Smooth muscle cell (in vitro differentiated cells): Measurements from ENCODE around the gene FRY. TPM values are rescaled to one million over a fixed set of nuclear protein-coding genes. Genes with fewer than 3 reads are reported as not detected.

Experiments
- DNase-seq: peaks from one replicate; lab custom pipeline; 2025; ENCODE audit not compliant: unreplicated experiment; lab: John Stamatoyannopoulos, UW
- H2AFZ ChIP-seq: fragments of 200-600 bp; sonication (generic); 2 replicates; pipeline ENCODE4 v1.6.0; 2016; ENCODE audit warnings: antibody characterized with exemption, low read depth, mild to moderate bottlenecking
- H3F3A ChIP-seq: fragments of 200-600 bp; sonication (generic); 2 replicates; pipeline ENCODE4 v1.6.0; 2017; ENCODE audit warnings: antibody characterized with exemption, low read depth
- H3K27ac ChIP-seq: fragments of 200-600 bp; sonication (generic); 2 replicates; pipeline ENCODE4 v1.5.1; 2016; ENCODE audit warnings: low read depth, mild to moderate bottlenecking
- H3K27me3 ChIP-seq: fragments of 200-600 bp; sonication (generic); 2 replicates; pipeline ENCODE4 v1.6.1; 2016; ENCODE audit warnings: low read depth, mild to moderate bottlenecking
- H3K36me3 ChIP-seq: fragments of 200-600 bp; sonication (generic); 2 replicates; pipeline ENCODE4 v1.5.1; 2016; ENCODE audit warnings: low read depth
- H3K4me1 ChIP-seq: fragments of 200-600 bp; sonication (generic); 2 replicates; pipeline ENCODE4 v1.5.1; 2016; ENCODE audit warnings: low read depth
- H3K4me2 ChIP-seq: fragments of 200-600 bp; sonication (generic); 2 replicates; pipeline ENCODE4 v1.6.0; 2016; ENCODE audit warnings: mild to moderate bottlenecking
- H3K4me3 ChIP-seq: fragments of 200-600 bp; sonication (generic); 2 replicates; pipeline ENCODE4 v1.5.1; 2016; ENCODE audit warnings: mild to moderate bottlenecking
- H3K79me2 ChIP-seq: fragments of 200-600 bp; sonication (generic); 2 replicates; pipeline ENCODE4 v1.6.0; 2016; ENCODE audit warnings: low read depth, mild to moderate bottlenecking
- H3K9ac ChIP-seq: fragments of 200-600 bp; sonication (generic); 2 replicates; pipeline ENCODE4 v1.6.0; 2016; ENCODE audit warnings: low read depth
- H3K9me3 ChIP-seq: fragments of 200-600 bp; sonication (generic); replicated peaks from 2 replicates; pipeline ENCODE4 v1.5.1; 2016; ENCODE audit warnings: low read depth
- H4K20me1 ChIP-seq: fragments of 200-600 bp; sonication (generic); 2 replicates; pipeline ENCODE4 v1.6.0; 2016; ENCODE audit warnings: low read depth
- CTCF ChIP-seq: fragments of 200-600 bp; sonication (generic); IDR thresholded peaks from 2 replicates; pipeline ENCODE4 v1.5.1; 2017; ENCODE audit warnings: borderline replicate concordance, mild to moderate bottlenecking, antibody characterized with exemption; ENCODE audit not compliant: insufficient read depth, poor library complexity, severe bottlenecking
- WGBS: methylation state at CpG from one replicate; pipeline ENCODE4 v1.1.7; 2016; ENCODE audit warnings: low lambda C conversion rate; 5-methylcytosine and 5-hydroxymethylcytosine counted together
- polyA plus RNA-seq: library from polyadenylated mRNA; unstranded; fragments of >200 nt; fragmentation: Nextera tagmentation; extraction: Ambion mirVana; gene quantifications from 2 replicates; pipeline ENCODE4 v1.2.1, GENCODE V29; 2016
- total RNA-seq: library from RNA; depleted of rRNA; stranded (reverse); fragments of >200 nt; gene quantifications from 2 replicates; pipeline ENCODE4 v1.2.3, GENCODE V29; 2014

The FRY gene
- total and polyA plus RNA-seq, 2 experiments from 2014 or later, result 1.1 to 3.2 TPM

GRCh38 chr13:32178763-32179162, 147.2 kb downstream of the FRY start:
- H3K4me1 ChIP-seq, result no peaks in the 10 kb centered on the region
- H3K9me3 ChIP-seq, result no peaks in the 10 kb centered on the region
- H3K4me2 ChIP-seq, result no peak overlapping the region
- no peak overlapping the region for H2AFZ ChIP-seq
- no peaks in the 10 kb centered on the region for H4K20me1 ChIP-seq
- no peak overlapping the region for H3K4me3 ChIP-seq
- H3F3A ChIP-seq, result no peaks in the 10 kb centered on the region
- no peaks in the 10 kb centered on the region for H3K36me3 ChIP-seq
- DNase-seq, result no peak
- no peak overlapping the region for H3K27ac ChIP-seq
- H3K27me3 ChIP-seq, result no peaks in the 10 kb centered on the region
- H3K79me2 ChIP-seq, result no peaks in the 10 kb centered on the region
- WGBS, result 86% methylated on average over 5 of the region's 5 CpGs
- H3K9ac ChIP-seq, result no peak overlapping the region
- no peak for TF ChIP-seq CTCF

DNA sequence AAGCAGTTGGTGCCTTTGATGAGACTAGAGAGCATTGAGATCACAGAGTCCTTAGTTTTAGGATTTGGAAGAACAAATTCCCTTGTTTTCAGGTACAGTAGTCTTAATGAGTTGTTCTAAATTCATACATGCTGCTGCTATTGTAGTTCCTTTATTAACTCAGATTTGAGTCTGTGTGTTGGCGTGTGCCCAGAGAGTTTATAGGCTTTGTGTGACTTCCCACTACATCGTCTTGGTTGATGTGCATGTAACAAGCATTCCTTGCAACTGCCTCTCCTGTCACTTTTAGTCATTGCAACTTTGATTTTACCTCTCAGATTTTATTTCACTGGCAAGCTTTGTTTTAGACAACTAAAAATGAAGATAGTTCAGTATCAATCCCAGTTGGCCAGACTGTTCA, 148.1 kb downstream of the FRY start:
- Histone ChIP-seq H3K79me2 (no peaks in the 10 kb centered on the region), H3K4me3 (no peak overlapping the region), H3K27ac (no peak overlapping the region), H4K20me1 (no peaks in the 10 kb centered on the region), H3K4me1 (no peaks in the 10 kb centered on the region), H3K36me3 (no peaks in the 10 kb centered on the region), H3K9ac (no peak overlapping the region), H3K9me3 (no peaks in the 10 kb centered on the region), H2AFZ (no peak overlapping the region), H3K4me2 (no peak overlapping the region), H3F3A (no peaks in the 10 kb centered on the region), H3K27me3 (no peaks in the 10 kb centered on the region)
- no peak for DNase-seq
- 93% methylated on average over 2 of the region's 2 CpGs for WGBS
- TF ChIP-seq CTCF, result no peak

DNA sequence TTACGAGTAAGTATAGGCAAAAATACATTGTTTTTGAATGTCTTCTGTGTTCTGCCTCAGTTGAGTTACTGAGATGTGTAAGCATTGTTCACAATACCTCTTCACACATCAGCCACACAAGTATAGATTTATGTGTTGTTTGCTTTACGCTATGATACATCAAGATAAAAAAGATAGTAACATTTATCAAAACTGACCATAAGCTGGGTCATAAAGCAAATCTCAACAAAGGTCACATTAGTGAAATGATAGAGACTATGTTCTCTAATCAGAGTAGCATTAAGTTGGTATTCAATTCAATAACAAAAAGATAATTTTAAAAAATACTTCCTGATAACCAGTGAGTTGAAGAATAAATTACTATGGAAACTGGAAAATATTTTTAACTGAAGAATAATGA, 156.1 kb downstream of the FRY start:
- no peaks in the 10 kb centered on the region for H3K79me2 ChIP-seq
- H3K9ac ChIP-seq, result no peak overlapping the region
- 91% methylated on average over 2 of the region's 2 CpGs for WGBS
- H4K20me1 ChIP-seq, result no peaks in the 10 kb centered on the region
- no peak overlapping the region for H2AFZ ChIP-seq
- no peaks in the 10 kb centered on the region for H3K36me3 ChIP-seq
- no peak overlapping the region for H3K27ac ChIP-seq
- no peak overlapping the region for H3K4me3 ChIP-seq
- no peak for DNase-seq
- H3K9me3 ChIP-seq, result no peaks in the 10 kb centered on the region
- no peaks in the 10 kb centered on the region for H3K27me3 ChIP-seq
- TF ChIP-seq CTCF, result no peak
- no peaks in the 10 kb centered on the region for H3K4me1 ChIP-seq
- H3F3A ChIP-seq, result no peaks in the 10 kb centered on the region
- H3K4me2 ChIP-seq, result no peak overlapping the region

DNA sequence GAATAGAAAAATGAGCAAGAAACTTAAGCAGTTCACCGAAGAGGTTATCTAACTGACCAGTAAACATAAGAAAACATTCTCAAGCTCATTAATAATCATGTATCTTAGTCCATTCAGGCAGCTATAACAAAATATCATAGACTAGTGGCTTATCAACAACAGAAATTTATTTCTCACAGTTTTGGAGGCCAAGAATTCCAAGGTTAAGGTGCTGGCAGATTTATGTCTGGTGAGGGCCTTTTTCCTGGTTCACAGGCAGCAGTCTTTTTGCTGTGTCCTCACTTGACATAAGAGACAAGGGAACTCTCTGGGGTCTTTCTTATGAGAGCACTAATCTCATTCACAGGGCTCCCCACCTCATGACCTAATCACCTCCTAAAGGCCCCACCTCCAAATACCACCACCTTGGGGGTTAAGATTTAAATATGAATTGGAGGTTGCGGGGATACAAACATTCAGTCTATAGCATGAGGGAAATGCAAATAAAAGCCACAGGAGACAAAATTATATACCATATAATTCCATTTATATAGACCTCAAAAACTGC, 160.0 kb downstream of the FRY start:
- no peaks in the 10 kb centered on the region for H3K4me1 ChIP-seq
- H2AFZ ChIP-seq, result no peak overlapping the region
- no peak for DNase-seq
- no peak overlapping the region for H3K9ac ChIP-seq
- H3K27ac ChIP-seq, result no peak overlapping the region
- H3K4me2 ChIP-seq, result no peak overlapping the region
- H3K36me3 ChIP-seq, result no peaks in the 10 kb centered on the region
- no peaks in the 10 kb centered on the region for H4K20me1 ChIP-seq
- H3F3A ChIP-seq, result no peaks in the 10 kb centered on the region
- TF ChIP-seq CTCF, result no peak
- H3K27me3 ChIP-seq, result no peaks in the 10 kb centered on the region
- H3K4me3 ChIP-seq, result no peak overlapping the region
- H3K79me2 ChIP-seq, result no peaks in the 10 kb centered on the region
- whole genome bisulfite sequencing, result 81% methylated on average over 2 of the region's 2 CpGs
- no peaks in the 10 kb centered on the region for H3K9me3 ChIP-seq
